Kidney capillary endothelial cell (primary cell): ENCODE data around the gene OSER1.

Experiments
- DNase-seq: peaks from one replicate; pipeline ENCODE4 v3.0.0-alpha.2; 2018; ENCODE audit warnings: low spot score

Gene OSER1

GRCh38 chr20:44174996-44175765 lies 35.4 kb downstream of the OSER1 start:
- DNase-seq = no peak

GRCh38 chr20:44173846-44174245 lies 36.7 kb downstream of the OSER1 start:
- no peak for DNase-seq

- no peak for DNase-seq
Observed at GRCh38 chr20:44173116-44173515, 37.5 kb downstream of the OSER1 start.

DNA sequence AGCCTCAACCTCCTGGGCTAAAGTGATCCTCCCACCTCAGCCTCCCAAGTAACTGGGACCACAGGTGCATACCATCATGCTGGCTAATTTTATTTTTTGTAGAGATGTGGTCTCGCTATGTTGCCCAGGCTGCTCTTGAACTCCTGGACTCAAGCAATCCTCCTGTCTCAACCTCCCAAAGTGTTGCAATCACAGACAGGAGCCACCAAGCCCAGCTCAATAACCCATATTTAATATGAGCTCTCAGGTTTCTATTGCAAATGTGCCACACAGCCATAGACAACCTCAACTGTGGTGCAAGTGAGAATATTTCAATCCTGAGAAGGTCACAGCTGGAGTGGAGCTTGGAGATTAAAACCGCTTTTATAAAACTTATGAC lies 38.0 kb downstream of the OSER1 start:
- no peak for DNase-seq

- peak; percentile 26 for DNase-seq
Observed at GRCh38 chr20:44171775-44172571, 38.6 kb downstream of the OSER1 start.

DNA sequence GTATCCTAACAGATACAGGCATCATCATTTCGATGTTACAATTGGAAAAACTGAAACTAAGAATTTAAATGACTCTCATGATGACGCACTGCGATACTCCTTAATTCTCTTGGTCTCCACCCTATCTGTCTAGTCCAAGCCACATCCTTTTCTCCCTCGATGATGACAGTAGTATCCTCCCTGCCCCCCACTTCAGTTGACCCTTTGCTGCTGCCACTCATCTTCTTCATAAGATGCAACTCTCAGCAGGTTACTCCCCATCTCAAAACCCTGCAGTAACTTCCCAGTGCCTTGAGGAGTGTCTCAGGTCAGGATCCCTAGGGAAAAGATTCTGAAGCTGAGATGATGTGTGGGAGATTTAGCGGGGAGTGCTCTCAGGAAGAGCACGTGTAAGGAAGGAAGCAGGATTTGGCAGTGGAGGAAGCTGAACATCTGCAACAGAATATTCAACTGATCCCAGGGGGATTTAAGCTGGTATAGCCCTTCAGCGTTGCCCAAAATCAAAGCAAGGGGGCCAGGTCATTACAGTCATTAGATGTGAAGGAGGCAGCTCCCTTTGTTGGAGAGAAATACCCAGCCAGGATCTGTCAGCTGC lies 39.7 kb downstream of the OSER1 start:
- DNase-seq = peak; percentile 30

GRCh38 chr20:44167736-44168135 lies 42.8 kb downstream of the OSER1 start:
- DNase-seq = no peak

GRCh38 chr20:44166477-44166876 lies 44.1 kb downstream of the OSER1 start:
- DNase-seq = peak; percentile 73

DNA sequence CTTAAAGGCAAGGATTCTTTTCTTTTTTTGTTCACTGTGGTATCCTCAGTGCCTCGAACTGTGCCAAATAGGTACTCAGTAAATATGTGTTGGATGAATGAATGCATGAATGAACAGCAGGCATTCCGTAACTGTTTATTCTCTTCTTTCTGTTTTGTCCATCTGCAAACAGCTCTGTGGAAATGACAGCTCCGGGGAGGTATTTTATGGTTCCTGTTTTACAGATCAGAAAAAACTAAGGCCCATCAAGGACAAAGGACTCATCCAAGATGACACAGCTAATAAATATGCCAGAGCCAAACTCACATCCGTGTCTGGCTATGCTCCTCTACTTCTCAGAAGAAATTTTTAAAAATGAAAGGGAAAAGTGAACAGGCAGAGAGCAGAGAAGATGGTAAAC lies 44.6 kb downstream of the OSER1 start:
- DNase-seq = peak; percentile 88

DNA sequence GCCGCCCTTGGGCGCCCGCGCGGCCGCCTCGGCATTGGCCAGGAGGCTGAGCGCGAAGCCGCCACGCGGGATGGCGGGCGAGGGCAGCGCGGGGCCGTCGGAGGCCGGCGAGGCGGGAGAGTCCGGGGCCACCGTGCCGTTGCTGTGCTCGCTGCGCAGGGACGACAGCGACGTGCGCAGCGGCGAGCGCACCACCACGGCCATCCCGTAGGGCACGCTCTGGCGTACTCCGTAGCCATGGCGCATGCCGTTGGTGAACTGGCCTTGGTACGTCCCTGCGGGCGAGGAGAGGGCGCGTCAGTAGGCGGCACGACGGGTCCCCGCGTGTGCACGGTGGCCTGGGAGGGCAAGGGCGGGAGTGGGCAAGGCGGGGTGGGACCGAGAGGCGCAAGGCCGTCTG lies 50.4 kb downstream of the OSER1 start:
- DNase-seq = no peak

GRCh38 chr20:44159711-44160110 lies 50.9 kb downstream of the OSER1 start:
- no peak for DNase-seq

DNA sequence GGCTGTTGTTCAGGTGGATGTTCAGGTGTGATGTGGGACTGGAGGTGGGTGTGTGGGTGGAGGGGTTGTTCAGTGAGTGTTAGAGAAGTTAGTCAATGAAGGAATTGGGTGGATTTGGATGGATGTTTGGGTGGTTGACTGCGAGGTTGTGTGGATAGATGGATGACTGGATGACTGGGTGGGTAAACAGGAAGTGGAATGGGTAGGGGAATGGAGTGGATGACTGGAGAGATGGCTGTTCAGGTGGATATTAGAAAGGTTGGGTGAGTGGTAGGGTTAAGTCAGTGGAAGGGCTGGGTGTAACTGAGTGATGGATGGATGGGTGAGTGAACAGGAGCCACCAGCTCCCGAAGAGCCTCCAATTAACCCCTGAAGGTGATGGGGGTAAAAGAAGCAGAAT lies 51.4 kb downstream of the OSER1 start:
- no peak for DNase-seq

DNA sequence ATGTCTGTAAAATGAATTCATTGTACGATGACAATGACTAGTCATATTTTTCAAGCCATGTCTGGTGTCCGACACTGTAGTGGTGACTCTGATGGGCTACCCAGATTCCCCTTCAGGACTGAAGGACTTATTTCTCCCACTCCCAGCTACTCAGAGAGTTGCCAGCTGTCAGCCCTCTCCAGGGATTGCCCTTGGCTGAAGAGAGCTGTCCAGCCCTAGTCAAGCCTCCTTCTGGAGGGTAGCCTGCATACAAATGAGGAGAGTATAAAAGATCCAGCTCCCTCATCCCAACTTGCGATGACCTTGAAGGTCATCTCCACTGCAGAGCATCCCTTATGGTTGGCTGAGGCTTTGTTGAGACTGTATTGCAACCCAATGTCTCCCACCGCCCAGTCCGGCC lies 53.5 kb downstream of the OSER1 start:
- no peak for DNase-seq

DNA sequence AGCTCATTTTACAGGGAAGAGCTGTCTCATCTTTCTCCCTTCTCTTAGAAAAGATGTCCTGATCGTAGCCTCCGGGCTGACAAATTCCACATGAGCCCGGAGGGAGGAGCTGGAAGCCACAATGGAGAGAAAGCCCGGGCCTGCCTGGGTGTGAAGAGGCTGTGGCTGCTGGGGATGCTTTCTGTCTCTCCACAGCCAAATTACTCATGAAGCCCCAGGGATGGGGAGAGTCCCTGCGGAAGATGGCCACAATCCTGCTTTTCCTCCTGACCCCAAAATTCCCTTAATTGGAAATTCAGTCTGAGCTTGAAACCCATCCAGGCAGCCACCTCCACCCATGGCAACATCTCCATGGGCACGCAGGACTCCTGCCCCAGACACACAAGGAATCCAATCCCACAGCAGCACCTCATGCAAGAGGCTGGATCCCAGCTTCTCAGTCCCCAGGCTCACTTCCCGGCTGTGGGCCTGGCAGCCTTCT lies 56.0 kb downstream of the OSER1 start:
- DNase-seq = no peak

DNA sequence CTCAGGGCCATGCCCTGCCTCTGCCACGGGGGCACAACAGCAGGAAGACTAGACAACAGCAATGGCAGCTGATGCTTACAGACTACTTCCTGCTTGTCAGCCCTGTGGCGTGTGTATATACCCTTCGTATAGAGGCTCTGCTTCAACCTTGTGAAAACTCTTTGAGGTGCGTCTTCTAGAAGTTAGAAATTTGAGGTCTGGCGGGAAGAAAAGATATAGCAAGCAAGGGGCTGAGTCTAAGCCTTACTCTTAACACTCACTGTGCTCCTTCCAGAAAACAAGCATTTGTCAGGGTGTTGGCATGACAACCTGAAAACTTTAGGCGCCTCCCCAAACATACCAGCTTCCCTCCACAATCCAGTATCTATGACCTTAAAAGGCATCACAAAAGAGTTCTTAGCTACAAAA lies 56.9 kb downstream of the OSER1 start:
- no peak for DNase-seq

DNA sequence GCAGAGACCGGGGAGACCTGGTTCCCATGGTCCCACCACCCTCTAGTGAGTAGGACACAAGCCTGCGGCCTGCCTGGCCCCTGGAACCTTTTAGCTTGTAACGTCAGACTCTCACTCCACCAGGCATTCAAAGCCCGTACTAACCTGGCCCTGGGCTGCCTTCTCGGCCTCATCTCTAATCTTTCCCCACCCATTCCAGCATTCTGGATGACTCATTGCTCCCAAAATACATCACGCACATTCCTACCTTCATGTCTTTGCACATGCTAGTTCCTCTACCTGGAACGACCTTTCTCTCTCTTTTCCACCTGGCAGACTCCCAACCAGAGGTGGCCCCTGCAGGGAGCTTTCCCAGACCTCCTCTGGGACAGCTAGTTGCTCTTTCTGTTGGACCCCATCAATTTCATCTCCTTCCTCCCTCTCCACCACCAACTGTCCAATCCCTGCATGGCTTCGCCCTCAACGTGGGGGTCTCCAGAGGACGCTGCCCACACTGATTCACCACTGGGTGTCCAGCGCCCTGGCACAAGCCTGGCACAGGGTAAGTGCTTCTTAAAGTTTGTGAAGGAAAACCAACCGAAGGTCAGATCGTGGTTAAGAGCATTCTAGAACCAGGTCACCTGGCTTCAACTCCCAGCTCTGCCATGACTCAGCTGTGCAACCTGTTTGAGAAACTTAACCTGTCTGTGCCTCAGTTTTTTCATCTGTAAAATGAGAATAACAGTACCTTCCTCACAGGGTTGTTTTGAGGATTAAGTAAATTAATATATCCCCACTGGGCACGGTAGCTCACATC lies 58.8 kb downstream of the OSER1 start:
- no peak for DNase-seq

- DNase-seq = no peak
Observed at GRCh38 chr20:44146272-44146671, 64.3 kb downstream of the OSER1 start.
